ENCODE data around the gene TM4SF20.

GRCh38 chr2:227390468-227391256, 11.6 kb upstream of the TM4SF20 start:
- TF ChIP-seq EZH2 (IDR thresholded peaks at IDR 0.05; ENCODE audit: low read length) (no peak), CTCF (optimal IDR thresholded peaks at IDR 0.05 in 1 of 3, IDR thresholded peaks at IDR 0.05 in 1 of 3, conservative IDR thresholded peaks at IDR 0.05 in 1 of 3; ENCODE audit: extremely low read depth in 1 of 3, insufficient read depth in 2 of 3, low read length in 3 of 3) (no peak)

All from keratinocyte (primary cell).